NOMO-1 treated with dmso at 0.1 percent for 144 hours (cell line): ENCODE data around the gene DNAH10.
"Not testable (repeated sequence)": the region's sequence is repeated elsewhere in the genome, so short reads cannot be mapped to it uniquely, and the experiment has no call there.

Experiments used
- DNase-seq: peaks from one replicate; lab custom pipeline; 2025; ENCODE audit not compliant: unreplicated experiment; lab: John Stamatoyannopoulos, UW

Gene DNAH10

GRCh38 chr12:123788541-123788940 is 26.4 kb downstream of the DNAH10 start:
- DNase-seq, result no peak

GRCh38 chr12:123789422-123789821 is 27.3 kb downstream of the DNAH10 start:
- DNase-seq, result not testable (repeated sequence)

- DNase-seq, result no peak
Measured at GRCh38 chr12:123790905-123791467, 28.9 kb downstream of the DNAH10 start.

GRCh38 chr12:123794027-123794426 is 31.9 kb downstream of the DNAH10 start:
- DNase-seq, result no peak

GRCh38 chr12:123798518-123798917 is 36.4 kb downstream of the DNAH10 start:
- no peak for DNase-seq

GRCh38 chr12:123799227-123799626 is 37.1 kb downstream of the DNAH10 start:
- DNase-seq, result no peak

GRCh38 chr12:123801573-123802178 is 39.6 kb downstream of the DNAH10 start:
- no peak for DNase-seq

GRCh38 chr12:123805173-123805572 is 43.1 kb downstream of the DNAH10 start:
- DNase-seq, result no peak

- no peak for DNase-seq
Measured at GRCh38 chr12:123807002-123807401, 44.9 kb downstream of the DNAH10 start.

GRCh38 chr12:123807670-123808069 is 45.6 kb downstream of the DNAH10 start:
- no peak for DNase-seq

- no peak for DNase-seq
Measured at GRCh38 chr12:123808167-123808566, 46.1 kb downstream of the DNAH10 start.

- DNase-seq, result no peak
Measured at GRCh38 chr12:123813349-123813748, 51.2 kb downstream of the DNAH10 start.

GRCh38 chr12:123815968-123816367 is 53.9 kb downstream of the DNAH10 start:
- DNase-seq, result no peak

- no peak for DNase-seq
Measured at GRCh38 chr12:123816896-123817537, 54.9 kb downstream of the DNAH10 start.

GRCh38 chr12:123822804-123823203 is 60.7 kb downstream of the DNAH10 start:
- DNase-seq, result no peak

- no peak for DNase-seq
Measured at GRCh38 chr12:123828120-123828519, 66.0 kb downstream of the DNAH10 start.

GRCh38 chr12:123828854-123829547 is 66.9 kb downstream of the DNAH10 start:
- DNase-seq, result no peak

- no peak for DNase-seq
Measured at GRCh38 chr12:123829561-123829960, 67.5 kb downstream of the DNAH10 start.

- DNase-seq, result no peak
Measured at GRCh38 chr12:123830675-123831074, 68.6 kb downstream of the DNAH10 start.

- DNase-seq, result no peak
Measured at GRCh38 chr12:123832052-123832451, 70.0 kb downstream of the DNAH10 start.

GRCh38 chr12:123833830-123834229 is 71.7 kb downstream of the DNAH10 start:
- DNase-seq, result no peak

GRCh38 chr12:123834845-123835244 is 72.7 kb downstream of the DNAH10 start:
- no peak for DNase-seq
